Ovary (tissue), 9 donors: ENCODE measurements around the gene GTPBP3. TPM values are rescaled to one million over a fixed set of nuclear protein-coding genes. Genes with fewer than 3 reads are reported as not detected.

Source experiments
- DNase-seq, 5 donors: peaks; one replicate each; pipeline ENCODE4 v3.0.0-alpha.2; 2019 to 2020
- H3K27ac ChIP-seq, 2 donors: fragments of 200-600 bp; one replicate each; pipeline versions ENCODE4 v1.5.1 to v1.8.0; 2019 to 2022
- H3K27me3 ChIP-seq: fragments of 200-600 bp; one replicate; pipeline ENCODE4 v1.8.0; 2022
- H3K36me3 ChIP-seq: fragments of 200-600 bp; sonication (generic); one replicate; pipeline ENCODE4 v1.5.1; 2019
- H3K4me1 ChIP-seq: one replicate; pipeline ENCODE4 v1.8.1; 2013; ENCODE audit warnings: mild to moderate bottlenecking, moderate library complexity; ENCODE audit not compliant: insufficient read depth
- H3K4me3 ChIP-seq: fragments of 200-600 bp; sonication (generic); one replicate; pipeline ENCODE4 v1.5.1; 2017
- H3K9me3 ChIP-seq, 2 donors: fragments of 200-600 bp in 1 of 2; sonication (generic) in 1 of 2; one replicate each; pipeline versions ENCODE4 v1.5.1 to v1.8.1; 2013 to 2019; ENCODE audit warnings: mild to moderate bottlenecking in 1 of 2, moderate library complexity in 1 of 2
- EP300 ChIP-seq: sonication (generic); formaldehyde crosslinking; IDR thresholded peaks from one replicate; pipeline ENCODE4 v1.6.1; 2017; ENCODE audit warnings: antibody characterized with exemption
- POLR2A ChIP-seq: fragments of 450-650 bp; IDR thresholded peaks from one replicate; pipeline ENCODE4 v1.6.1; 2017; ENCODE audit warnings: antibody characterized with exemption, mild to moderate bottlenecking, moderate library complexity
- WGBS, 3 donors: extraction: QIAGEN DNeasy Blood & Tissue Kit in 1 of 3; methylation state at CpG; one replicate each; pipeline versions ENCODE4 v1.1.5 to v1.1.7; 2013 to 2017; 5-methylcytosine and 5-hydroxymethylcytosine counted together
- intact Hi-C, 4 donors: fragments of 100-400 bp; cut with DNase I; formaldehyde crosslinking; loops; one replicate each; pipeline versions ENCODE4 v1.11.0 to v1.15.1; 2022 to 2023
- polyA plus RNA-seq, 2 donors: library from polyadenylated mRNA; stranded (reverse); fragments of 200-250 nt in 1 of 2; fragments of 350-450 nt in 1 of 2; fragmentation: Illumina TruSeq in 1 of 2; extraction: RNeasy Lipid Tissue Mini Kit (QIAGEN cat#74804) in 1 of 2; gene quantifications; one replicate each; pipeline ENCODE4 v1.2.3, GENCODE V29; 2013 to 2014
- total RNA-seq, 7 donors: library from RNA; depleted of rRNA in 2 of 7; stranded (reverse); fragments of >200 nt in 2 of 7; fragmentation: NEBNext Ultra II Directional in 3 of 7; extraction: Animal tissue kit (Norgen Biotek cat#: 25700) in 3 of 7; gene quantifications; one replicate each; pipeline versions ENCODE4 v1.1.0 to v1.2.4, GENCODE V29; 2016 to 2023
- TF ChIP-seq, protein P1 (sequence below), 3 donors: fragments of 450-650 bp in 2 of 3; fragments of 200-600 bp in 1 of 3; IDR thresholded peaks; one replicate each; pipeline versions ENCODE4 v1.5.1 to v1.8.0; 2016 to 2022; ENCODE audit warnings: antibody characterized with exemption in 3 of 3, mild to moderate bottlenecking in 1 of 3
- donor health status: DM: no; HTN: no; CAD: no; lungs with moderate emphysema.
- donor health status: DM: no; HTN: no; CAD: no.
- donor health status: Bipolar disorder and iron deficiency.
- donor health status: DM: yes; HTN: yes; CAD: no.
- donor health status: DM: no; HTN: no; CAD: no.
- donor health status: DM: yes; HTN: yes; CAD: no.

Gene GTPBP3
- total and polyA plus RNA-seq, 9 donors = 4.5 to 22.9 (median 16.9) TPM

DNA sequence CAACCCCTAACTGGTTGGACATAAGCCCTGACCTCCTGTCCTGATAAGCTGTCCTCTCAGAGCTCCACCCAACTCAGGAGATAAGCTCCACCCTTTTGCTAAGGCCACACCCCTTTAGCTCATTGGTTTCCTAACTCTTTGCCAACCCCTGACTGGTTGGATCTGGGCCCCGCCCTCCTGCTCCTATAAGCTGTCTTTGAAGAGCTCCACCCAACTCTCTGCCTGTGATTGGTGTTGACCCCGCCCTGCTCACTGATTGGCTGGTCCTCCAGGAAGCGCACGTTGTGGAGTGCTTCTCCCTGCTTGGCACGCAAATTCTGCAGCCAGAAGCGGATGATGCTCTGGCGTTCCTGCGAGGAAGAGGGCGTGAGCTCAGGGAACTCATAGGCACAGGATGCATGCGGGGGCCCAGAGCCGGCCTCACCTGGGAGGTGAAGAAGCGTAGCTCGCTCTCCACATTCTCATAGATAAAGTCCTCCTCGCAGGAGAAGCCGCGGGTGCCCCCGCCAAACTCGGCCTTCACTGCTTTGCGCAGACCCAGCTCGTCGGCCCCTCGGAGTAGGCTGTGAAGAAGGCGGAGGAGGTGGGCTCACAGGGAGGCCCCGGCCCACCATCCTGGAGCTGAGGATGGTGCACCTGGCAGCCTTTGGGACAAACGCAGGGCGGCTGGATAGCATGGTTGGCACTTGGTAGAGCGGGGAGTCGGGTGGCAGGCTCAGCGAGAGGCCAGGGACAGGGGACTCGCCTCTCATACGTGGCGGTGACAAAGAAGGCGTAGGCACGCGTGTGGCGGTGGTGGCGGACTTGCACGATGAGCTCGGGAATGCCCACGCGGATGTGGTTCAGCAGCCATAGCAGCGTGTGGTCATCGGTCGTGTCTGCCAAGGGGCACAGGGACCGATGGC, 4.4 kb upstream of the GTPBP3 start:
- no peak for DNase-seq
- Histone ChIP-seq H3K36me3 (no peaks in the 10 kb centered on the region), H3K27ac (no peak overlapping the region), H3K4me1 (peaks cover 7% of the 10 kb centered on the region), H3K9me3 (no peaks in the 10 kb centered on the region), H3K4me3 (no peak overlapping the region), H3K27me3 (no peaks in the 10 kb centered on the region)
- WGBS, 3 donors = 93 to 94% (median 93%) methylated on average over 45 of the region's 45 CpGs
- intact Hi-C loops = no loop called here
- no peak for TF ChIP-seq EP300
- TF ChIP-seq, protein P1, sequence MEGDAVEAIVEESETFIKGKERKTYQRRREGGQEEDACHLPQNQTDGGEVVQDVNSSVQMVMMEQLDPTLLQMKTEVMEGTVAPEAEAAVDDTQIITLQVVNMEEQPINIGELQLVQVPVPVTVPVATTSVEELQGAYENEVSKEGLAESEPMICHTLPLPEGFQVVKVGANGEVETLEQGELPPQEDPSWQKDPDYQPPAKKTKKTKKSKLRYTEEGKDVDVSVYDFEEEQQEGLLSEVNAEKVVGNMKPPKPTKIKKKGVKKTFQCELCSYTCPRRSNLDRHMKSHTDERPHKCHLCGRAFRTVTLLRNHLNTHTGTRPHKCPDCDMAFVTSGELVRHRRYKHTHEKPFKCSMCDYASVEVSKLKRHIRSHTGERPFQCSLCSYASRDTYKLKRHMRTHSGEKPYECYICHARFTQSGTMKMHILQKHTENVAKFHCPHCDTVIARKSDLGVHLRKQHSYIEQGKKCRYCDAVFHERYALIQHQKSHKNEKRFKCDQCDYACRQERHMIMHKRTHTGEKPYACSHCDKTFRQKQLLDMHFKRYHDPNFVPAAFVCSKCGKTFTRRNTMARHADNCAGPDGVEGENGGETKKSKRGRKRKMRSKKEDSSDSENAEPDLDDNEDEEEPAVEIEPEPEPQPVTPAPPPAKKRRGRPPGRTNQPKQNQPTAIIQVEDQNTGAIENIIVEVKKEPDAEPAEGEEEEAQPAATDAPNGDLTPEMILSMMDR (IDR thresholded peaks at IDR 0.05) = no peak
- no peak for TF ChIP-seq POLR2A

DNA sequence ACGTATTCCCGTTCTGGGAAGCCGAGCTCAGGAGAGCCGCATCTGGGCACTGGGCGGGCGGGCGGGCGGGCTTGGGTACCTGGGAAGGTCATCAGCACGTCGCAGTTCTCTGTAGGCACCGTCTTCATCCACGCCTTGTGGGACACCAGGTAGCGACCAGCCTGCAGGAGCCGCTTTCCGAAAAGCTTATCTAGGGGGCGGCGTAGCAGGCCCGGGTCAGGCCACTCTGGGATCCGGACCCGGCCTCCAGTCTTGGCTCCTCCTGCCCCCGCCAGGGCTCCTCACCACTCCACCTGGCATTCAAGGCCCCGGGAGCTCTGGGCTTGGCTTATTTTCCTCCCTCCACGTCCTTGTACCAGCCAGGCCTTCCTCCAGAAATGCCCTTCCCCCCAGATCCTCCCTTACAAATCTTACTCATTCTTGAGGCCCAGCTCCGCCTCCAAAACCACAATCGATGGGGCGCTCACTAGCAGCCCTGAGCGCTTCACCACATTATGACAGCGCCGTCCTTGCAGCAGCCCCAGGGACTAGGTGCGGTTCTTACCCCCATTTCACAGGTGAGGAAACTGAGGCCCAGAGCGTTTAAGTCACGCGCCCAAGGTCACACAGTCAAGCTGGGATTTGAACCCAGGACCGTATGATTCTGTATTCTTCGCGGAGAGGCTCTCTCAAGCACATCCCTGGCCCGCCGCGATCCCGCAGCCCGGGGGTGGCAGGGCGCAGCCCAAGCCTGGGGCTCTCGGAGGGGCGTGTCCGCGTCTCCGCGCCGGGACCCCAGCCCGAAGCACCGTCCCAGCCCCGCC, 3.5 kb upstream of the GTPBP3 start:
- Histone ChIP-seq H3K36me3 (no peaks in the 10 kb centered on the region), H3K4me3 (peak overlapping the region; percentile 63), H3K27me3 (no peaks in the 10 kb centered on the region), H3K27ac (no peak overlapping the region), H3K9me3 (no peaks in the 10 kb centered on the region), H3K4me1 (peaks cover 11% of the 10 kb centered on the region)
- DNase-seq = no peak
- intact Hi-C loops = no loop called here
- 37 to 52% (median 48%) methylated on average over 38 to 52 of the region's 52 CpGs for WGBS, 3 donors
- TF ChIP-seq, protein P1 (IDR thresholded peaks at IDR 0.05) = no peak
- TF ChIP-seq EP300 (no peak), POLR2A (no peak)

DNA sequence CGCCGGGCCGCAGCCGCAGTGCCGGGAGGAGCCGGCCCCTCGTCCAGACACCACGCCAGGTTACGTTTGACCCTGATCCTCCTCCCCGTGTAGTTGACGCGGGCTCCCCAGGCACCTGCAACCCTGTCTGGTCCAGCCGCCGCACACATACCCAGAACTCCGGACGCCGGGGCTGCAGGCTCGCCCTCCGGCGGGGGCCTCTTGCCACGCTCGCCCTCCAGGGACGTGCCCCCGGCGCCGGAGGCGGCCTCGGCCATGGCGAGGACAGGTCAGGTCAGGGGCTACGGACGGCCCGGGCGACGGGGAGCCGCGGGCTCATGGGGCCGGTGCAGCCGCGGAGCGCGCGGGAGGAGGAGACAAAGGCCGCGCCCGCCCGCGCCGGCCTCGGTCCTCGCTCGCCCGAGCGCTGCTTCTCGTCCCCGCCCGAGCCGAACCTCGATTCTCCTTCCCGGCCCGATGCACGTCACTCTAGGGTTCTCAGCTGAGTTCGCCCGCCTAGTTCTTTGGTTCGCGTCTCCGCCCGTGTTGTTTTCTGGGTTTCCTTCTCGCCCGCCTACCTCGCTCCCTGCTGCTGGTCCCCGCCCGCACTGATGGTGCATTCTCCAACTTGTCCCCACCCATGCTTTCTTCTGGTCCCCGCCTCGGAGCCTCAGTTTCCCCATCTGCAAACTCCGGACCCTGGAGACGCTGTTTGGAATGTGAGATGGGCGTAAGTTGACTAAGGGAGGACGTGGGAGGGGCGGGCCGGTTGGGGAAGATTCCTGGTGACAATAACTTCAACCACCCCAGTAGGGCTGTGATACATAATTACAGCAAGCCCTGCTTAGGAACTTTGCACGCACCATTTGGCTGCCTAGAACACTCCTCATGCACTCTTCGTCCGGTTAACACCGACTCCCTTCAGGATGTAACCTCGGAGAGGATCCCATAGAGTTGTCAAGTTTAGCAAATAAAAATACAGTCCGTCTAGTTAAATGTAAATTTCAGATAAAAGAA, 2.6 kb upstream of the GTPBP3 start, which contains the start of gene ANO8:
ANO8 (minus strand) TSS at position 442 of the 996 bp plus-strand sequence; CDS start at position 257, 185 bp downstream.
- H3K4me3 ChIP-seq = peak within 1 kb of the TSS; percentile 63
- no peaks in the 10 kb centered on the region for H3K9me3 ChIP-seq
- H3K27ac ChIP-seq = no peak within 1 kb of the TSS
- TF ChIP-seq, protein P1 (IDR thresholded peaks at IDR 0.05) = peak in 1 of 3 donors; percentile 15
- TF ChIP-seq EP300 = no peak
- 1 to 2% (median 1%) methylated on average over 56 to 86 of the region's 86 CpGs for WGBS, 3 donors
- H3K27me3 ChIP-seq = no peaks in the 10 kb centered on the region
- intact Hi-C loops = no loop called here
- peaks cover 8% of the 10 kb centered on the region for H3K4me1 ChIP-seq
- H3K36me3 ChIP-seq = no peaks in the 10 kb centered on the region
- DNase-seq = peak; percentile 91 to 95 (median 93)
